Effector memory CD8-positive, alpha-beta T cell (primary cell): ENCODE data around the gene RSKR.
"Not testable (repeated sequence)": the region's sequence is repeated elsewhere in the genome, so short reads cannot be mapped to it uniquely, and the experiment has no call there.

Source experiments
- ATAC-seq: fragments of 150-1000 bp; cut with Tn5 transposase; replicated peaks from 2 replicates; pipeline ENCODE4 v1.10.0; 2021; ENCODE audit warnings: mild to moderate bottlenecking, moderate library complexity
- DNase-seq, 3 experiments: peaks; one replicate each; pipeline ENCODE4 v3.0.0; 2021
- H3K27ac Mint-ChIP-seq, 2 donors: one replicate each; pipeline ENCODE4 v1.8.0; 2022; ENCODE audit warnings: mild to moderate bottlenecking in 2 of 2, mixed read lengths in 2 of 2, moderate library complexity in 2 of 2
- H3K27me3 Mint-ChIP-seq, 2 donors: one replicate each; pipeline ENCODE4 v1.8.0; 2022; ENCODE audit warnings: mixed read lengths in 2 of 2
- H3K36me3 Mint-ChIP-seq: one replicate; pipeline ENCODE4 v1.8.0; 2022; ENCODE audit warnings: mild to moderate bottlenecking, moderate library complexity, mixed read lengths; ENCODE audit not compliant: insufficient read depth
- H3K4me1 Mint-ChIP-seq, 2 donors: one replicate each; pipeline ENCODE4 v1.8.0; 2022; ENCODE audit warnings: low read depth in 2 of 2, mixed read lengths in 2 of 2
- H3K4me3 Mint-ChIP-seq, 2 donors: one replicate each; pipeline ENCODE4 v1.8.0; 2022; ENCODE audit warnings: mild to moderate bottlenecking in 2 of 2, mixed read lengths in 2 of 2, moderate library complexity in 2 of 2
- H3K9me3 Mint-ChIP-seq, 2 donors: one replicate each; pipeline ENCODE4 v1.8.0; 2022; ENCODE audit warnings: mixed read lengths in 2 of 2
- total RNA-seq, 9 experiments: gene quantifications; one replicate each; lab custom pipeline; 2026; lab: John Stamatoyannopoulos, UW

The RSKR gene, protein sequence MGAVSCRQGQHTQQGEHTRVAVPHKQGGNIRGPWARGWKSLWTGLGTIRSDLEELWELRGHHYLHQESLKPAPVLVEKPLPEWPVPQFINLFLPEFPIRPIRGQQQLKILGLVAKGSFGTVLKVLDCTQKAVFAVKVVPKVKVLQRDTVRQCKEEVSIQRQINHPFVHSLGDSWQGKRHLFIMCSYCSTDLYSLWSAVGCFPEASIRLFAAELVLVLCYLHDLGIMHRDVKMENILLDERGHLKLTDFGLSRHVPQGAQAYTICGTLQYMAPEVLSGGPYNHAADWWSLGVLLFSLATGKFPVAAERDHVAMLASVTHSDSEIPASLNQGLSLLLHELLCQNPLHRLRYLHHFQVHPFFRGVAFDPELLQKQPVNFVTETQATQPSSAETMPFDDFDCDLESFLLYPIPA
- total RNA-seq, result 6.0 to 28.8 (median 15.8) reads per million in 9 experiments

DNA sequence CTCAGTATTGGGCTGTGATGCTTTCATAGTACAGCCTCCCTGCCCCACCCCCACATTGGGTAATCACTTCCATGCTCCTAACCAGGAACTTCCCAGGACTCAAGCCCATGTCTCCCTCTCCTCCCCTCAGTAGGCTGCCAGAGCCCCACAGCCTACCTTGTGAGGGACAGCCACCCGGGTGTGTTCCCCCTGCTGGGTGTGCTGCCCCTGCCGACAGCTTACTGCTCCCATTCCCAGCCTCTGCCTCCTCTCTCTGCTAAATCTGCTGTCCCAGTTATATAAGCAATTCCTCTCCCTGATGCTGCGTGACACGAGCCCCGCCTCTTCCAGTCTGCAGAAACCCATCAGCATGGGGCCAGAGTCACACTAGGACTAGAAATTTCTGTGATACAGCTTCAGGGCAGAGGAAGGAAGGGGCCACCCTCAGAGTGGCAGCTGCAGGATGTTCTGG lies at the start of gene RSKR:
Gene RSKR, minus strand, starts transcription at position 255 of the 451 bp plus-strand sequence. Its CDS starts 24 bp downstream, at position 231.
- Mint-ChIP-seq H3K9me3 (no peaks in the 10 kb centered on the region), H3K27ac (peak within 1 kb of the TSS; percentile 19 to 74), H3K4me1 (peaks cover 5 to 9% of the 10 kb centered on the region in 2 donors), H3K4me3 (no peak within 1 kb of the TSS), H3K36me3 (peaks cover 43% of the 10 kb centered on the region), H3K27me3 (no peaks in the 10 kb centered on the region)
- no peak for ATAC-seq
- no peak for DNase-seq

DNA sequence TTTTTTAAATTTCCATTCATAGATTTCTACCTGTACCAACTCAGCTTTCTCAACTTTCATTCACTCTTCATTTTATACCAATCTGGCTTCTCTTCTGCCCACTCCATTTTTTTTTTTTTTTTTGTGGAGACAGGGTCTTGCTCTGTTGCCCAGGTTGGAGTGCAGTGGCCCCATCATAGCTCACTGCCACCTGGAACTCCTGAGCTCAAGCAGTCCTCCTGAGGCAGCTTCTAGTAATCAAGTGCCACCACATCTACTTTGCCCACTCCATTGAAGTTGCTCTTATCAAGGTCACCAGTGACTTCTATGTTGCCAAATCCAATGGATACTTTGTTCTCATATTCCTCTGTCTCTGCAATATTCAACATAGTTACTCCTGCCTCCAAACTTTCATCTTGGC lies 49.7 kb upstream of the RSKR start:
- Mint-ChIP-seq H3K36me3 (peaks cover 53% of the 10 kb centered on the region), H3K4me3 (peak overlapping the region; percentile 97 to 98), H3K27ac (peak overlapping the region in 1 of 2 donors; percentile 86)

DNA sequence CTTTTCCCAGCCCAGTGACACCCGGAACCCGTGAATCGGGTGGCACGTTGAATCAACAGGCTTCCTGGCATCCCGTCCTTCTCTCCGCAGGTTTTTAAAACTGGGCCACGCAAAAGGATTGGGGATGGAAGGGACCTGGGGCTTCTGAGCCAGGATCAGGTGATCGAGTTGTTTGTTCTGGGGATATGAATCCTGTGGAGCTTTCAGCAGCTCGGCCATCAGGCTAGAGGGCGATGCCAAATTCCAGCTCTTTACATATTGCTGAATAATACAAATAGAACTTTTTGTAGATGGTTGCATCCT lies 48.5 kb upstream of the RSKR start:
- peaks cover 40 to 56% of the 10 kb centered on the region in 2 donors for H3K4me1 Mint-ChIP-seq
- H3K9me3 Mint-ChIP-seq, result no peaks in the 10 kb centered on the region
- no peaks in the 10 kb centered on the region for H3K27me3 Mint-ChIP-seq
- ATAC-seq, result no peak
- no peak for DNase-seq
- peak overlapping the region; percentile 99 for H3K27ac Mint-ChIP-seq
- H3K4me3 Mint-ChIP-seq, result peak overlapping the region; percentile 97 to 98
- peaks cover 57% of the 10 kb centered on the region for H3K36me3 Mint-ChIP-seq

More for the DNA sequence above, 49.7 kb upstream of the RSKR start:
- no peak for ATAC-seq
- no peaks in the 10 kb centered on the region for H3K27me3 Mint-ChIP-seq
- no peaks in the 10 kb centered on the region for H3K9me3 Mint-ChIP-seq
- peaks cover 46 to 63% of the 10 kb centered on the region in 2 donors for H3K4me1 Mint-ChIP-seq
- DNase-seq, result no peak

DNA sequence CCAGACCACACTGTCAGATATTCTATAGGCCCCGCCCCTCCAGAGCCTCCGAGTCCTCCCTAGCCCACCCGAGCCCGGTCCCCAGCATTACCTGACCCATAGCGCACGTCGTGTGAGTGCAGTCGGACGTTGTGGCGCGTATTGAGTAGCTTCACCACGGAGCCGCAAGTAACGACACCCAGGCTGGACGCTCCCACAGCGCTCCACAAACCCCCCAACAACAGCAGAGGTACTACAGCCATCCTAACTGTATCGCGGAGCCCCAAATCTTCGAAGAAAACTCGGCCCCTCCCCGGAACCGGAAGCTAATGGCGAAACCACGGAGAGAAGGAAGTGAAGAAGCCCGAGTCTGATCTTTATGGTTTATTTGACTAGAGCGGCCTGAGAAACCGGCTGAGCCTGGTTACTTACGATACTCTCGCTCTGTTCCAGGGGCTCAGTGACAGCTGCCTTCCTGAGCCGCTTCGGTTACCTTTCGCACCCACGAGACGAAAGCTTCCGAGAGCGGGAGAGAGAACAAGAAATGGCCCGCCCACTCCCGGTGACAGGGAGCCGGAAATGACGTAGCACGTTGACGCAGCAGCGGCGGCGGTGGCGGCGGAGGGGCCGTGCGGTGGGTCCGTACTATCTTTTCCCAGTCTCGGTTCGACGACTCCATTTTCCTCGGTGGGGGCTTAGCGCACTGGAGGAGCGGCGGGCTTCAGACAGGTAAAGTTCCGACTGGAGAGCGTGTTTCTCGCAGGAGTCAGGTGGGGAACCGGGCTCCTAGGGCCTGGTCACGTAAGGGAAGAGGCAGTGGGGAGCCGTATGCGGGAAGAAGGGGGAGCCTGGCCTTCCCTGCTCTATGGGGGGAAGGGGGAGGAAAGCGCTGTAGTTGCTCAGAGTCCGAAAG lies 47.9 kb upstream of the RSKR start, which contains the start of the genes SDF2 and SUPT6H:
Gene SDF2, minus strand, starts transcription at position 272 of the 892 bp plus-strand sequence. Its CDS starts 30 bp downstream, at position 242.
Gene SUPT6H, plus strand, starts transcription at position 571 of the 892 bp plus-strand sequence. CDS start 11,197 bp downstream, outside the sequence.
- H3K4me1 Mint-ChIP-seq, result peaks cover 40 to 55% of the 10 kb centered on the region in 2 donors
- DNase-seq (peak; percentile 93 to 97 (median 94)), ATAC-seq (peak; percentile 87)
- peaks cover 59% of the 10 kb centered on the region for H3K36me3 Mint-ChIP-seq
- no peaks in the 10 kb centered on the region for H3K9me3 Mint-ChIP-seq
- peak within 1 kb of the TSS; percentile 99 for H3K27ac Mint-ChIP-seq
- H3K27me3 Mint-ChIP-seq, result no peaks in the 10 kb centered on the region
- peak within 1 kb of the TSS; percentile 97 to 98 for H3K4me3 Mint-ChIP-seq

DNA sequence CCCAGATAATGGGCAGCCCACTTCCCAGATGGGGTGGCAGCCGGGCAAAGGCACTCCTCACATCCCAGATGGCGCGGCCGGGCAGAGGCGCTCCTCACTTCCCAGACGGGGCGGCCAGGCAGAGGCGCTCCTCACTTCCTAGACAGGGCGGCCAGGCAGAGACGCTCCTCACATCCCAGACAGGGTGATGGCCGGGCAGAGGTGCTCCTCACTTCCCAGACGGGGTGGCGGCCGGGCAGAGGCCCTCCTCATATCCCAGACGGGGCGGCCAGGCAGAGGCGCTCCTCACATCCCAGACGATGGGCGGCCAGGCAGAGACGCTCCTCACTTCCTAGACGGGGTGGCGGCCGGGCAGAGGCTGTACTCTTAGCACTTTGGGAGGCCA lies 45.5 kb upstream of the RSKR start:
- DNase-seq, H3K9me3 Mint-ChIP-seq, ATAC-seq, H3K27me3 Mint-ChIP-seq: not testable (repeated sequence)
- Mint-ChIP-seq H3K4me1 (peaks cover 37 to 51% of the 10 kb centered on the region in 2 donors), H3K36me3 (peaks cover 56% of the 10 kb centered on the region), H3K4me3 (peak overlapping the region; percentile 53 to 98), H3K27ac (peak overlapping the region in 1 of 2 donors; percentile 87)

DNA sequence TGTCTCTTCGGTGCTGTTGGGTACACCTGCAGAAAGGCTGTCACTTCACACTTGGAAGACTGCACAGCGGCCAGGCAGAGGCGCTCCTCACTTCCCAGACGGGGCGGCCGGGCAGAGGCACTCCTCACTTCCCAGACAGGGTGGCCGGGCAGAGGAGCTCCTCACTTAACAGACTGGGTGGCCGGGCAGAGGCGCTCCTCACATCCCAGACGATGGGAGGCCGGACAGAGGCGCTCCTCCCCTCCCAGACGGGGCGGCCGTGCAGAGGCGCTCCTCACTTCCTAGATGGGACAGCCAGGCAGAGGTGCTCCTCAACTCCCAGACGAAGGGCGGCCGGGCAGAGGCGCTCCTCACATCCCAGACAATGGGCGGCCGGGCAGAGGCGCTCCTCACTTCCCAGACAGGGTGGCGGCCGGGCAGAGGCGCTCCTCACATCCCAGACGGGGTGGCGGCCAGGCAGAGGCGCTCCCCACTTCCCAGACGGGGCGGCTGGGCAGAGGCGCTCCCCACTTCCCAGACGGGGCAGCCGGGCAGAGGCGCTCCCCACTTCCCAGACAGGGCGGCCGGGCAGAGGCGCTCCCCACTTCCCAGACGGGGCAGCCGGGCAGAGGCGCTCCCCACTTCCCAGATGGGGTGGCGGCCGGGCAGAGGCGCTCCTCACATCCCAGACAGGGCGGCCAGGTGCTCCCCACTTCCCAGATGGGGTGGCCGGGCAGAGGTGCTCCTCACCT lies 44.9 kb upstream of the RSKR start:
- not testable (repeated sequence) for H3K27ac Mint-ChIP-seq, ATAC-seq, H3K27me3 Mint-ChIP-seq, H3K4me3 Mint-ChIP-seq, DNase-seq, H3K9me3 Mint-ChIP-seq
- Mint-ChIP-seq H3K36me3 (peaks cover 62% of the 10 kb centered on the region), H3K4me1 (peaks cover 34 to 46% of the 10 kb centered on the region in 2 donors)

DNA sequence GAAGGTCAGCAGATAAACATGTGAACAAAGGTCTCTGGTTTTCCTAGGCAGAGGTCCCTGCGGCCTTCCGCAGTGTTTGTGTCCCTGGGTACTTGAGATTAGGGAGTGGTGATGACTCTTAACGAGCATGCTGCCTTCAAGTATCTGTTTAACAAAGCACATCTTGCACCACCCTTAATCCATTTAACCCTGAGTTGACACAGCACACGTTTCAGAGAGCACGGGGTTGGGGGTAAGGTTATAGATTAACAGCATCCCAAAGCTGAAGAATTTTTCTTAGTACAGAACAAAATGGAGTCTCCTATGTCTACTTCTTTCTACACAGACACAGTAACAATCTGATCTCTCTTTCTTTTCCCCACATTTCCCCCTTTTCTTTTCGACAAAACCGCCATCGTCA lies 44.4 kb upstream of the RSKR start:
- H3K9me3 Mint-ChIP-seq, DNase-seq, ATAC-seq, H3K27ac Mint-ChIP-seq, H3K27me3 Mint-ChIP-seq, H3K4me3 Mint-ChIP-seq: not testable (repeated sequence)
- Mint-ChIP-seq H3K4me1 (peaks cover 30 to 41% of the 10 kb centered on the region in 2 donors), H3K36me3 (peaks cover 63% of the 10 kb centered on the region)

DNA sequence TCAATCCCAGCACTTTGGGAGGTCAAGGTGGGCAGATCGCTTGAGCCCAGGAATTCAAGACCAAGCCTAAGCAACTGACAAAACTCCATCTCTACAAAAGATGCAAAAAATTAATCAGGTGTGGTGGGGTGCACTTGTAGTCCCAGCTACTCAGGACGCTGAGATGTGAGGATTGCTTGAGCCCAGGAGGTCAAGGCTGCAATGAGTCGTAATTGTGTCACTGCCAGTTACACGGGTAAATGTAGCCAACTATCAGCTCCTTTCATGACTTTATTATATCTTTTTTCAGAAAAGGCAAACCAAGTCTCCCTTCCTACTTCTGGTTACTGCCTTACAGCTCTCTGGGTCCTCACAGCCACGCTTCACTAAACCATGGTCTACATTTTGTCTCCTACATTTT lies 43.8 kb upstream of the RSKR start:
- Mint-ChIP-seq H3K4me1 (peaks cover 24 to 35% of the 10 kb centered on the region in 2 donors), H3K27me3 (no peaks in the 10 kb centered on the region), H3K36me3 (peaks cover 63% of the 10 kb centered on the region), H3K4me3 (no peak overlapping the region), H3K27ac (no peak overlapping the region), H3K9me3 (no peaks in the 10 kb centered on the region)
- ATAC-seq, result no peak
- DNase-seq, result no peak

DNA sequence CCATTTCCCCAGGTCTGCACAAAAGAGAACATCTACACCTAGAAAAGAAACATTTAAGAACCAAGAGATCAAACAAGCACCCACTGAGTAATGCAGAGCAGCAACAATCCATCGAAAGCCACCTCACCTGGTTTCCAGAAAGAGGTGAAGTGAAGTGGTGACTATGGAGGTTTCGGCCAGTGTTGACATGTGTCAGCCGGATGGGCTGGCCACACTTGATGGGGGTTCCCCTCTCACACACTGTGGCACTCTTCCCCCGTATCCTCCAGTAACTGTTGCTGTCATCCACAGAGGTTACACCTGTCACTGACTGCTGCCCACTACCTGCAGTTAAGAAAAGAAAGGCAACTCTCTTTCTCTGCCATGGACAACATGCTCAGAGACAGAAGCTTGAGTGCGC lies 41.2 kb upstream of the RSKR start:
- H3K9me3 Mint-ChIP-seq, result no peaks in the 10 kb centered on the region
- H3K27ac Mint-ChIP-seq, result peak overlapping the region in 1 of 2 donors; percentile 33
- H3K27me3 Mint-ChIP-seq, result no peaks in the 10 kb centered on the region
- ATAC-seq (no peak), DNase-seq (no peak)
- H3K36me3 Mint-ChIP-seq, result peaks cover 54% of the 10 kb centered on the region
- peaks cover 14 to 17% of the 10 kb centered on the region in 2 donors for H3K4me1 Mint-ChIP-seq
- no peak overlapping the region for H3K4me3 Mint-ChIP-seq

DNA sequence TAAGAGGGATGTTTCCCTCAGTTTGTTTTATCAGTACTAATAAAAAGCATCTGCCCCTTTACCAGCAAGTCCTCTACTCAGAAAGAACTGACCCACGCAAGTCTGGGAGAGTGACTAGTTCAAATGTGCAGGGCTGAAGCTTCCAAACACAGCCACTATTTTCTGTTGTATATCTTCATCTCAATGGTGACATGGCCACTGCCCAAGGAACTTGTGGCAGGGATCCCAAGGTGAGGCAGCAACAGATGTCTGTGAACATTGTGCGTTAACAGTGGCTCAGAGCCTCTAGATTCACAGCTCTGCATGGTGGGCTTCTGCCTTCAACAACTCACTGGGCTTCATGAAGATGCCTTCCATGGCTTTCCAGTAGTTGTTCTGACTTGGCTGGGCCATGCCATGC lies 34.7 kb upstream of the RSKR start:
- Mint-ChIP-seq H3K9me3 (no peaks in the 10 kb centered on the region), H3K36me3 (peaks cover 32% of the 10 kb centered on the region), H3K4me1 (peaks cover 23 to 24% of the 10 kb centered on the region in 2 donors), H3K27me3 (no peaks in the 10 kb centered on the region), H3K27ac (no peak overlapping the region), H3K4me3 (no peak overlapping the region)
- ATAC-seq (no peak), DNase-seq (no peak)

DNA sequence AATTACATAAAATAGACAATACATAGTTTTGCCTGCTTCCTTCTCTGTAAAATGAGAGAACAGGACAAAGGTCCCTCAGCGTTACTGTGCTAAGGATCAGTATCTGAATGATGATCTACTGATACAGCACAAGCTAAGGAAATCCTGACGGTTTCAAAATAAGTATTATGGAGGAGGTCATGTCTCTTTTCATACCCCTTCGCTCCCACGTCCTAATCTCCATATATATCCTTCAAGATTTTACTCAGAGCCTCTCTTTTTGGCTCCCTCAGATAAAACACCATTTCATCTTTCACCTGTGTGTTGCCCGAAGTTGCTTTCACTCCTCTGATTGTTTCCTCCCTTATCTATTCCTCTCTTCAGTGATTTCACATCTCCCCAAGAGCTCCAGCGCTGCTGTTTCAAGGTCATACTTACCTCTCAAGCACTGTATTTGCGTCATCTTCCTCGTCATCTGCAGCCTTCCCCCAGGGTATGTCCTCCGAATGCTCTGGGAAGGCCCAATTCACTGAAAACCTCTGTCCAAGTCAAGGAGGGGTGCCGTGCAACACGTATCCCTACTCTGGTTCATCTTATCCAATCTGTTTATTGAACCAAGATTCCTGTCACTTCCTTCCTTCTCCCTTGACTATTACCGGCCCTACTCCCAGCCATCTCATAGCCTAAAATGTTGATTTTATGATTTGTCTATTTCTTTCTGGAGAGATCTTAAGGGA lies 32.2 kb upstream of the RSKR start:
- peak overlapping the region; percentile 85 to 92 for H3K4me3 Mint-ChIP-seq
- H3K9me3 Mint-ChIP-seq, result no peaks in the 10 kb centered on the region
- peaks cover 45% of the 10 kb centered on the region for H3K36me3 Mint-ChIP-seq
- H3K27me3 Mint-ChIP-seq, result no peaks in the 10 kb centered on the region
- DNase-seq (peak in 1 of 3 experiments; percentile 8), ATAC-seq (no peak)
- H3K4me1 Mint-ChIP-seq, result peaks cover 30 to 39% of the 10 kb centered on the region in 2 donors
- H3K27ac Mint-ChIP-seq, result peak overlapping the region; percentile 93 to 97

DNA sequence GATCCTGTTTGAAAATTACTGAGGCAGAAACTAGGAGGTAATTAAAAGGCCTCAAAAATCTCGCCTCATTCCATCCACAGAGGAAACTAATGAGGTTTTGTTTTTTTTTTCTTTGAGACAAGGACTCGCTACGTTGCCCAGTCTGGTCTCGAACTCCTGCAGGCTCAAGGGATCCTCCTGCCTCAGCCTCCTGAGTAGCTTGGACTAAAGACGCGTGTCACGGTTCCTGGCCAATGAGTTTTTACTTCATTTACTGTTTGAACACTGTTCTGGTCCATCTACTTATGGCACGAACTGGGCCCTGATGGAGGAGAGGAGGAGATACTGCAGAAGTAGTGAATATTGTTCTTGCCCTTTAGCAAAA lies 31.6 kb upstream of the RSKR start:
- H3K4me1 Mint-ChIP-seq, result peaks cover 30 to 42% of the 10 kb centered on the region in 2 donors
- no peaks in the 10 kb centered on the region for H3K9me3 Mint-ChIP-seq
- ATAC-seq (no peak), DNase-seq (peak in 1 of 3 experiments; percentile 10)
- no peaks in the 10 kb centered on the region for H3K27me3 Mint-ChIP-seq
- H3K27ac Mint-ChIP-seq, result peak overlapping the region; percentile 93 to 97
- peak overlapping the region; percentile 85 to 92 for H3K4me3 Mint-ChIP-seq
- peaks cover 44% of the 10 kb centered on the region for H3K36me3 Mint-ChIP-seq
